SK-N-SH treated with all-trans-retinoic acid at 6 μM for 48 hours (cell line): Measurements from ENCODE around the gene NPTX1.

ENCODE experiments used
- ATAC-seq: fragments of 200-7000 bp; cut with Tn5 transposase; 3 replicates; pipeline ENCODE4 v1.9.1; 2020; ENCODE audit warnings: mild to moderate bottlenecking, moderate library complexity
- ARNTL ChIP-seq: fragments of 450-650 bp; formaldehyde crosslinking; IDR thresholded peaks from 2 replicates; pipeline ENCODE4 v1.5.0; 2020; ENCODE audit warnings: low read depth, mild to moderate bottlenecking, moderate library complexity, borderline replicate concordance
- BACH2 ChIP-seq: fragments of 250-450 bp; sonication (Bioruptor Pico); IDR thresholded peaks from 2 replicates; pipeline ENCODE4 v1.9.0; 2021; ENCODE audit warnings: mild to moderate bottlenecking, borderline replicate concordance
- CREB5 ChIP-seq: fragments of 250-450 bp; sonication (Bioruptor Pico); IDR thresholded peaks from 2 replicates; pipeline ENCODE4 v1.5.1; 2020; ENCODE audit warnings: low read depth, mild to moderate bottlenecking, moderate library complexity
- CSDC2 ChIP-seq: fragments of 250-450 bp; sonication (Bioruptor Pico); IDR thresholded peaks from 2 replicates; pipeline ENCODE4 v1.5.0; 2020; ENCODE audit warnings: mild to moderate bottlenecking, moderate library complexity
- CSRNP3 ChIP-seq: fragments of 250-450 bp; sonication (Bioruptor Pico); IDR thresholded peaks from 2 replicates; pipeline ENCODE4 v1.5.1; 2021; ENCODE audit warnings: mild to moderate bottlenecking, moderate library complexity
- ESRRG ChIP-seq: fragments of 250-450 bp; sonication (Bioruptor Pico); IDR thresholded peaks from 2 replicates; pipeline ENCODE4 v1.6.1; 2021; ENCODE audit warnings: mild to moderate bottlenecking
- ISL1 ChIP-seq: fragments of 250-450 bp; sonication (Bioruptor Pico); IDR thresholded peaks from 2 replicates; pipeline ENCODE4 v2.1.2; 2022; ENCODE audit warnings: mild to moderate bottlenecking, moderate library complexity
- OSR1 ChIP-seq: fragments of 250-450 bp; sonication (Bioruptor Pico); IDR thresholded peaks from 2 replicates; pipeline ENCODE4 v1.8.0; 2022; ENCODE audit warnings: moderate library complexity, mild to moderate bottlenecking, inconsistent platforms
- PATZ1 ChIP-seq: fragments of 250-450 bp; sonication (Bioruptor Pico); IDR thresholded peaks from 2 replicates; pipeline ENCODE4 v1.8.0; 2020; ENCODE audit warnings: mild to moderate bottlenecking, moderate library complexity, borderline replicate concordance
- POU6F1 ChIP-seq: fragments of 250-450 bp; sonication (Bioruptor Pico); IDR thresholded peaks from 2 replicates; pipeline ENCODE4 v1.8.0; 2021; ENCODE audit warnings: low read depth, mild to moderate bottlenecking, moderate library complexity, borderline replicate concordance
- PPARA ChIP-seq: fragments of 250-450 bp; sonication (Bioruptor Pico); IDR thresholded peaks from 2 replicates; pipeline ENCODE4 v1.5.0; 2020; ENCODE audit warnings: mild to moderate bottlenecking, borderline replicate concordance
- RARB ChIP-seq: fragments of 250-450 bp; sonication (Bioruptor Pico); IDR thresholded peaks from 2 replicates; pipeline ENCODE4 v1.8.0; 2021; ENCODE audit warnings: mild to moderate bottlenecking, moderate library complexity
- SNAI2 ChIP-seq: fragments of 250-450 bp; sonication (Bioruptor Pico); IDR thresholded peaks from 2 replicates; pipeline ENCODE4 v1.5.0; 2020; ENCODE audit warnings: mild to moderate bottlenecking, moderate library complexity
- TCF4 ChIP-seq: fragments of 250-450 bp; sonication (Bioruptor Pico); IDR thresholded peaks from 2 replicates; pipeline ENCODE4 v1.8.0; 2021; ENCODE audit warnings: mild to moderate bottlenecking, moderate library complexity, borderline replicate concordance
- TOX ChIP-seq: fragments of 250-450 bp; sonication (Bioruptor Pico); IDR thresholded peaks from 2 replicates; pipeline ENCODE4 v1.8.0; 2021; ENCODE audit warnings: mild to moderate bottlenecking, moderate library complexity, borderline replicate concordance
- TSHZ2 ChIP-seq: fragments of 250-450 bp; sonication (Bioruptor Pico); IDR thresholded peaks from 2 replicates; pipeline ENCODE4 v1.5.0; 2020; ENCODE audit warnings: mild to moderate bottlenecking, moderate library complexity
- ZC3H10 ChIP-seq: fragments of 250-450 bp; sonication (Bioruptor Pico); IDR thresholded peaks from 2 replicates; pipeline ENCODE4 v1.5.1; 2021; ENCODE audit warnings: mild to moderate bottlenecking, moderate library complexity
- ZFP3 ChIP-seq: fragments of 250-450 bp; sonication (Bioruptor Pico); IDR thresholded peaks from 2 replicates; pipeline ENCODE4 v1.5.0; 2020; ENCODE audit warnings: mild to moderate bottlenecking, moderate library complexity
- ZFP30 ChIP-seq: fragments of 450-650 bp; formaldehyde crosslinking; IDR thresholded peaks from 2 replicates; pipeline ENCODE4 v1.5.0; 2022; ENCODE audit warnings: mild to moderate bottlenecking, moderate library complexity
- ZNF565 ChIP-seq: fragments of 450-650 bp; formaldehyde crosslinking; conservative IDR thresholded peaks from 2 replicates; pipeline ENCODE4 v1.5.0; 2020; ENCODE audit warnings: low read depth, mild to moderate bottlenecking, moderate library complexity
- ZNF70 ChIP-seq: fragments of 450-650 bp; formaldehyde crosslinking; IDR thresholded peaks from 2 replicates; pipeline ENCODE4 v1.5.0; 2020; ENCODE audit warnings: mild to moderate bottlenecking, moderate library complexity
- ZNF8 ChIP-seq: fragments of 450-650 bp; formaldehyde crosslinking; IDR thresholded peaks from 2 replicates; pipeline ENCODE4 v1.5.0; 2020; ENCODE audit warnings: mild to moderate bottlenecking, moderate library complexity

The NPTX1 gene

GRCh38 chr17:80487511-80487910, 11.1 kb upstream of the NPTX1 start:
- TF ChIP-seq PPARA (CRISPR knock-in tag) (no peak), ZNF8 (CRISPR knock-in tag) (no peak), ARNTL (CRISPR knock-in tag) (no peak), OSR1 (CRISPR knock-in tag) (no peak), ZNF565 (no peak)
- no peak for ATAC-seq

GRCh38 chr17:80486692-80487091, 10.3 kb upstream of the NPTX1 start:
- TF ChIP-seq BACH2: no peak
- no peak for TF ChIP-seq RARB (CRISPR knock-in tag)
- TF ChIP-seq OSR1 (CRISPR knock-in tag): no peak
- TF ChIP-seq ARNTL (CRISPR knock-in tag): no peak
- no peak for TF ChIP-seq ZFP30 (CRISPR knock-in tag)
- no peak for TF ChIP-seq CSRNP3 (CRISPR knock-in tag)
- TF ChIP-seq TSHZ2: no peak
- no peak for TF ChIP-seq CREB5 (CRISPR knock-in tag)
- no peak for TF ChIP-seq POU6F1
- TF ChIP-seq ZNF70 (CRISPR knock-in tag): no peak
- no peak for TF ChIP-seq PATZ1 (CRISPR knock-in tag)
- TF ChIP-seq CSDC2 (CRISPR knock-in tag): no peak
- TF ChIP-seq PPARA (CRISPR knock-in tag): no peak
- TF ChIP-seq ZNF8 (CRISPR knock-in tag): no peak
- TF ChIP-seq ZC3H10: no peak
- no peak for TF ChIP-seq ISL1
- TF ChIP-seq, all 23 proteins: peak for 0

GRCh38 chr17:80485846-80486245, 9.4 kb upstream of the NPTX1 start:
- no peak for ATAC-seq

More at GRCh38 chr17:80486692-80487091, 10.3 kb upstream of the NPTX1 start:
- ATAC-seq: no peak

More at GRCh38 chr17:80485846-80486245, 9.4 kb upstream of the NPTX1 start:
- TF ChIP-seq ZC3H10 (no peak), ESRRG (CRISPR knock-in tag) (no peak), OSR1 (CRISPR knock-in tag) (no peak), ZFP3 (CRISPR knock-in tag) (no peak), TOX (CRISPR knock-in tag) (no peak), SNAI2 (CRISPR knock-in tag) (no peak), ZFP30 (CRISPR knock-in tag) (no peak), ARNTL (CRISPR knock-in tag) (no peak), TCF4 (CRISPR knock-in tag) (no peak), PPARA (CRISPR knock-in tag) (no peak), TSHZ2 (no peak), CSDC2 (CRISPR knock-in tag) (no peak), CSRNP3 (CRISPR knock-in tag) (no peak), BACH2 (no peak), ZNF8 (CRISPR knock-in tag) (no peak), ZNF565 (no peak)
